ENCODE data around the gene TUBB3.
"Not testable (repeated sequence)": the region's sequence is repeated elsewhere in the genome, so short reads cannot be mapped to it uniquely, and the experiment has no call there.

Gene TUBB3

DNA sequence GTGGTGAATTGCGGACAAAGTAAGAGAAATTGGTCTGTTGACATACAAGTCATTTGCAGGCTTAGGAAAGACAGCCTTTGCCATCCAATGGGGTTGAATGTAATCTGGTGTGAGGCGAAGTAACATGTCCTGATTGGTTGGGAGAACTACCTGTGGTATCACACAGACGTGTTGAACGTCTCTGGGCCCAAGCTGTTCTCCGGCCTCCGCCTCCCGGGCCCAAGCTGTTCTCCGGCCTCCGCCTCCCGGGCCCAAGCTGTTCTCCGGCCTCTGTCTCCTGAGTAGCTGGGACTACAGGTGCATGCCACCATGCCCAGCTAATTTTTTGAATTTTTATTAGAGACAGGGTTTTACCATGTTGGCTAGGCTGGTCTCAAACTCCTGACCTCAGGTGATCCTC is 44.9 kb downstream of the TUBB3 start:
- DNase-seq = not testable (repeated sequence)

- no peak for DNase-seq
Measured at GRCh38 chr16:89969741-89970410, 46.7 kb downstream of the TUBB3 start.

DNA sequence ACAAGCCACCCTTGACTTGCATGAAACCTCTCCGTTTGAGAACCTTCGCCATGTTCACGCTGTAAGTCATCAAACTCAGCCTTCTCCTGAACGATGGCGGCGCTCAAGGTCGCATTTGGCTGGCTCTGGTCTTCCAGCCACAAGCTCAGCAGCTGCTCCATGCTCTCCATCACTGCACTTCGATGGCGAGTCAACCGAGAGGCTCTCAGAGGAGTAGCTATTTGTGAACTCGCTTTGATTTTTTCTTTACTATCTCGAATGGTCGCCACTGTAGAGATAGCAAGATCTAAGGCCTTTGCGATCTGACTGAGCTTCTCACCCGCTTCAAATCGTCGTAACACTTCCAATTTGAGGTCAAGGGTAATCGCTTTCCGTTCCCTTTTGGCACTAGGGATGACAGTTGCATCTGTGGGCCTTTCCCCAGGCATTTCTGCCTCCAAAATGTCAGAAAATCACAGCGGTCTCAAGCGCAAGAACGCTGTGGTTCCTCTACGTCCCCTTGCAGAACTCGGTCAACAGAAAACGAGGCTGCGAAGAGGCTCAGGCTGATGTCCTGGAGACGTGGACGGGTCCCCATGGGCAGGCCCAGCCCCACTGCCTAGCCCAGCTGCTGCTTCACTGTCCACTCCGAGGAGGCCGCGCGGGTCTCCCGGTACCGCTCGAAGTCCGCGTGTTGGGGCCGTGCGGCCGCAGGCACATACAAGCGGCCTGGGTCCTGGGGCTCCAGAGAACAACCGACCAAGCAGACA is 48.5 kb downstream of the TUBB3 start:
- peak in 2 of 3 experiments; percentile 29 to 62 for DNase-seq

GRCh38 chr16:89972244-89973234 is 49.4 kb downstream of the TUBB3 start:
- DNase-seq = peak; percentile 84 to 96 (median 96)

GRCh38 chr16:89973235-89973634 is 50.1 kb downstream of the TUBB3 start:
- no peak for DNase-seq

- no peak for DNase-seq
Measured at GRCh38 chr16:89973654-89974335, 50.7 kb downstream of the TUBB3 start.

GRCh38 chr16:89974870-89975269 is 51.7 kb downstream of the TUBB3 start:
- no peak for DNase-seq

GRCh38 chr16:89981414-89981813 is 58.3 kb downstream of the TUBB3 start:
- no peak for DNase-seq

- no peak for DNase-seq
Measured at GRCh38 chr16:89982318-89982717, 59.2 kb downstream of the TUBB3 start.

DNA sequence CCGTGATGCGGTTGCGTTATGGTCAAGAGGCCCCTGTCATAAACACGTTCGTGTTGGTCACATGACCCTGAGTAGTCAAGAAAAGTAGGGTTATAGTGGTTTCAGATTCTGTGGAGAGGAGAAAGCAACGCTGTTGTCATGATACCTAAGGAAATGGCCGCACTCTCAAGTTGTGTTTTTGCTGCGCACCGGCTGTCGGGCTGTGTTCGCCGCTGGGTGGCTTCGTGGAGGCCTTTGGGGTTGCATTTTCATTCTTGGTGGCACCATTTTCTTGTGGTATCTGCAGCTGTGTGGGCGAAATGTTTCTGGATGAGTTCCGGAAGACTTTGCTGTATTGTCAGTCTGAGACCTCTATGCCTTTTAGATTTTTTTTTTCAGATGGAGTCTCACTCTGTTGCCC is 60.4 kb downstream of the TUBB3 start:
- DNase-seq = no peak

DNA sequence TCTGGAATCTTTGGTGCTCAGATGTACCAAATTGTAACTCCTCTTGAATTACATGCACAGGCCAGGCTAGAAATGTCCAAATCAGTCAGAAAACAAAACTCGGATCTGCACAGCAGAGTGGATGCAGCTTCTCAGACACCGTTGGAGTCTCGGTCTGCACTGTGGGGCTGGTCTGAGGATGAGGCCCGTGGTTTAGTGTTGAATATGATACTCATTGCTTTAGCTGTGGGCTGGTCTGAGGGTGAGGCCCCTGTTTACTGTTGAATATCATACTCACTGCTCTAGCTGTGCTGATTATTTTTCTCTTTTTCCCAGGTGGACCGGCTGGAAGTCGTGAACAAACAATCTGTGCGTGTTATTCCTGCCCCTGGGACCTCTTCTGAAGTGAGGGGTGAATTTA is 61.1 kb downstream of the TUBB3 start:
- no peak for DNase-seq

GRCh38 chr16:89985219-89985618 is 62.1 kb downstream of the TUBB3 start:
- no peak for DNase-seq
